ENCODE results near the gene TTC3.
"Not testable (repeated sequence)": the region's sequence is repeated elsewhere in the genome, so short reads cannot be mapped to it uniquely, and the experiment has no call there.

TTC3 gene

DNA sequence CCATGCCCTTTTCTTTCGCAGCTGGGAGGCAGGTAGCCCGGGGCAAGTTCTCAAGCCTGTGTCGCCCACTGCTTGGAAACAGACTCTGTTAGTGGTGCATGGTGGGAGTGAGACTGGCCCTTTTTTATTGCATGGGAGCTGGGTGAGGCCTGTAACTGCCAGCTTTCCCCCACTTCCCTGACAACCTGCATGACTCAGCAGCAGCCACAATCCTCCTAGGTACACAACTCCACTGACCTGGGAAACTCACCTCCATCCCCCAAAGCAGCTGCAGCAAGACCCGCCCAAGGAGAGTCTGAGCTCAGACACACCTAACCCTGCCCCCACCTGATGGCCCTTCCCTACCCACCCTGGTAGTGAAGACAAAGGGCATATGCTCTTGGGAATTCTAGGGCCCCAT lies 26.0 kb upstream of the TTC3 start:
- no peak for TF ChIP-seq ZFX (IDR thresholded peaks at IDR 0.05)
- TF ChIP-seq, protein P1, sequence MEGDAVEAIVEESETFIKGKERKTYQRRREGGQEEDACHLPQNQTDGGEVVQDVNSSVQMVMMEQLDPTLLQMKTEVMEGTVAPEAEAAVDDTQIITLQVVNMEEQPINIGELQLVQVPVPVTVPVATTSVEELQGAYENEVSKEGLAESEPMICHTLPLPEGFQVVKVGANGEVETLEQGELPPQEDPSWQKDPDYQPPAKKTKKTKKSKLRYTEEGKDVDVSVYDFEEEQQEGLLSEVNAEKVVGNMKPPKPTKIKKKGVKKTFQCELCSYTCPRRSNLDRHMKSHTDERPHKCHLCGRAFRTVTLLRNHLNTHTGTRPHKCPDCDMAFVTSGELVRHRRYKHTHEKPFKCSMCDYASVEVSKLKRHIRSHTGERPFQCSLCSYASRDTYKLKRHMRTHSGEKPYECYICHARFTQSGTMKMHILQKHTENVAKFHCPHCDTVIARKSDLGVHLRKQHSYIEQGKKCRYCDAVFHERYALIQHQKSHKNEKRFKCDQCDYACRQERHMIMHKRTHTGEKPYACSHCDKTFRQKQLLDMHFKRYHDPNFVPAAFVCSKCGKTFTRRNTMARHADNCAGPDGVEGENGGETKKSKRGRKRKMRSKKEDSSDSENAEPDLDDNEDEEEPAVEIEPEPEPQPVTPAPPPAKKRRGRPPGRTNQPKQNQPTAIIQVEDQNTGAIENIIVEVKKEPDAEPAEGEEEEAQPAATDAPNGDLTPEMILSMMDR (conservative IDR thresholded peaks at IDR 0.05), result no peak
- H3K27ac ChIP-seq, result no peak overlapping the region

GRCh38 chr21:37049741-37050140 lies 23.3 kb upstream of the TTC3 start:
- H3K27ac ChIP-seq, result not testable (repeated sequence)

DNA sequence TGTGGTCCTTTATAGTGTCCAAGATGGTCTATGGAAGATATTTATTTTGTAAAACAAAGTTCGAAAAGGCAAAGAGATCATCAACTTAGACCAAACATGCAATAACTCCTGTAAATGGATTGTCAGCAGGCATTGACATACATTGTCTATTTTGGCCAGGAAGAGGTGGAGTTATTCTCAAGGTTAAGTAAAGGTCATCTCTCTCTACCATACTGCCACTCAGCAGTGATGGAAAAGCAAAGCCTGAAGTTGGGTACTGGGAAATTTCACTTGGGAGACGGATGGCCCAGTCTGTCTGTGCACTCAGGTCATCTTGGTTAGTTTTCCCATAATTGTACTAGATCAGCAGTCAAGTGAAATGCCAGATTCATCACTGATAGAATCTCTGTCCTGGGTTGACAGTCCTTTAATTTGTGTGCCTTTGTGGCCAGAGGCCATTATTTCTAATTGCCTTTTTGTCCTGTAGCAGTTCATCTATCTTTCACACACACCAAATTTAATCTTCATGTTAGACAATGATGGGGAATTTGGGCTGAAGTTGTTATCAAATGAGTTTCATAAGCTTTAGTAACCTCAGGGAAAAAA lies 17.7 kb upstream of the TTC3 start:
- H3K27ac ChIP-seq, result no peak overlapping the region
- TF ChIP-seq ZFX (IDR thresholded peaks at IDR 0.05), result no peak
- TF ChIP-seq, protein P1 (conservative IDR thresholded peaks at IDR 0.05), result no peak

DNA sequence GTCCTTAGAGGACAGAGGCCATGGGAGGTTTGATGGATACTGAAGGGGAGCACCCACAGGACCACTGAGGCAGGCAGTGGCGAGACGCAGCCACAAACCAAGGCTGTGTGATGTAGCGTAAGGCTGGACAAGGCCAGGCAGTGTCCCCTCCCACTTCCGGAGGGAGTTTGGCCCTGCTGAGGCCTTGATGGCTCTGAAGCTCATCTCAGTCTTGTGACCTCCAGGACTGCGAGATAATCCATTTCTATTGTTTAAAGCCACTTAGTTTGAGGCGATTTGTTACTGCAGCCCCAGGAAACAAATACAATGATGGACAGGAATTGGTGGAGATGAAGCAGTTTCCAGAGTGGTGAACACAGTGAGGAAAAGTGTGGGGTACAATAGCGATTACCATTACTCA lies 15.4 kb upstream of the TTC3 start:
- TF ChIP-seq, protein P1 (conservative IDR thresholded peaks at IDR 0.05), result no peak
- H3K27ac ChIP-seq, result no peak overlapping the region

DNA sequence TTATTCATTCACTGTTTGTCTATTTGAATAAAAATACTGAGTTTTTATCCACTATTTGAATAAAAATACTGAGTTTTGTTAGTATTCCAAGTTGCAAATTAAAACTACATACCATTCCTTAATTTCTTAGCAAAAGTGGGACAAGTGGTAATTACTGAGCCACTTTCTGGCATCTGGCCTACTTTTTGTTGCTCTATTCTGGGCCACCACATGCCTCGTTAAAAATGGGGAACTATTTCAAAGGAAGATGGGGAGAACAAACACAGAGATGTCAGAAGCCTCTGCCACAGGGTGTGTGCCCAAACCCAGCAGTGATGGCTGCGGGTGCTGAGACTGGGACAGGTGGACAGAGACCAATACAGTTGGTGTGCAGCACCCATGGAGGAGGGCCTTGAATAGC lies 14.8 kb upstream of the TTC3 start:
- TF ChIP-seq, protein P1 (conservative IDR thresholded peaks at IDR 0.05), result no peak
- TF ChIP-seq ZFX (IDR thresholded peaks at IDR 0.05), result no peak
- H3K27ac ChIP-seq, result no peak overlapping the region

DNA sequence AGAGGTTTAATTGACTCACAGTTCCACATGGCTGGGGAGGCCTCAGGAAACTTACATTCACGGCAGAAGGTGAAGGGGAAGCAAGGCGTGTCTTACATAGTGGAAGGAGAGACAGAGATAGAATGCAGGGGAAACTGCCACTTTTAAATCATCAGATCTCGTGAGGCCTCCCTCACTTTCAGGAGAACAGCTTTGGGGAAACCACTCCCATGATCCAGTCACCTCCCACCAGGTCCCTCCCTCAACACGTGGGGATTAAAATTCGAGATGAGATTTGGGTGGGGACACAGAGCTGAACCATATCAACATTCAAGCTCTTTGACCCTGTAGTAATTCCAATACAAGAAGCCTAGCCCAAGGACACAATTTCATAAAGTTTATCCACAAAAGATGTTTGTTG lies 13.9 kb upstream of the TTC3 start:
- TF ChIP-seq, protein P1 (conservative IDR thresholded peaks at IDR 0.05), result no peak
- no peak for TF ChIP-seq ZFX (IDR thresholded peaks at IDR 0.05)
- H3K27ac ChIP-seq, result no peak overlapping the region

DNA sequence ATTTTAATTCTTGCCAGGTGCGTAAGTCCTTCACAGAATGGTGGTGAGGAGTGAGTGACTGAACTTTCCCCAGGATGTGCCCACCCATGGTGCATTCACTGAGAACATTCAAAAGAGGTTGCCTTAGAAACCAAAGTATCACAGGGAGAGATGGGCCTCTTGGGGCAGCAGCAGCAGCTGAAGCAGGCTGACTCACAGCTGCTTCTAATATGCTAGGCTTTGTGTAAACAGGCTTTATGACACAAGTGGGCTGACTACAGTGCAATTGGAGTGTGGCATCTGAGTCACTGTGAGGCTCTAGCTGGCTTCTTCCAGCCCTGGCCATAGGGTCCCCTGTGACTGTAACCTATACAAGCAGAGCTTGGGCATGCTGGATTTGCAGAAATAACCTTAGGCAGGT lies 12.8 kb upstream of the TTC3 start:
- TF ChIP-seq, protein P1 (conservative IDR thresholded peaks at IDR 0.05), result no peak
- TF ChIP-seq ZFX (IDR thresholded peaks at IDR 0.05), result no peak
- no peak overlapping the region for H3K27ac ChIP-seq

- no peak overlapping the region for H3K27ac ChIP-seq
- TF ChIP-seq ZFX (IDR thresholded peaks at IDR 0.05), result no peak
- TF ChIP-seq, protein P1 (conservative IDR thresholded peaks at IDR 0.05), result no peak
These were observed 11.0 kb upstream of the TTC3 start for GRCh38 chr21:37061926-37062592.

Measured in C4-2B (cell line).